Measurements from ENCODE around the gene GALNT10. TPM values are rescaled to one million over a fixed set of nuclear protein-coding genes. Genes with fewer than 3 reads are reported as not detected.

GALNT10 gene
- total RNA-seq, 4 donors from 2014 or later, result 5.7 to 25.2 (median 9.7) TPM

GRCh38 chr5:154217462-154217861 lies 26.9 kb downstream of the GALNT10 start:
- WGBS, 2 donors, result 90 to 94% methylated on average over 4 of the region's 4 CpGs
- TF ChIP-seq POLR2A (IDR thresholded peaks at IDR 0.05) (no peak), CTCF (IDR thresholded peaks at IDR 0.05) (no peak)
- intact Hi-C loops (cut with DNase I; ENCODE audit: low total_unique reads), result no loop called here
- no peak for DNase-seq (ENCODE audit: low spot score in 2 of 2)
- H3K4me3 ChIP-seq (ENCODE audit: low read depth, poor library complexity, severe bottlenecking), result no peak overlapping the region

GRCh38 chr5:154218786-154219185 lies 28.3 kb downstream of the GALNT10 start:
- 96 to 99% methylated on average over 8 of the region's 8 CpGs for WGBS, 2 donors
- H3K4me3 ChIP-seq (ENCODE audit: low read depth, poor library complexity, severe bottlenecking), result no peak overlapping the region
- no peak for TF ChIP-seq CTCF (IDR thresholded peaks at IDR 0.05)
- no peak for TF ChIP-seq POLR2A (IDR thresholded peaks at IDR 0.05)
- DNase-seq (ENCODE audit: low spot score in 2 of 2), result no peak
- intact Hi-C loops (cut with DNase I; ENCODE audit: low total_unique reads), result no loop called here

- no peak for TF ChIP-seq CTCF (IDR thresholded peaks at IDR 0.05)
- no peak for TF ChIP-seq POLR2A (IDR thresholded peaks at IDR 0.05)
- DNase-seq (ENCODE audit: low spot score in 2 of 2), result no peak
- intact Hi-C loops (cut with DNase I; ENCODE audit: low total_unique reads), result no loop called here
- no peak overlapping the region for H3K4me3 ChIP-seq (ENCODE audit: low read depth, poor library complexity, severe bottlenecking)
These were observed 30.1 kb downstream of the GALNT10 start for GRCh38 chr5:154220625-154221024.

- intact Hi-C loops (cut with DNase I; ENCODE audit: low total_unique reads), result no loop called here
- no peak overlapping the region for H3K4me3 ChIP-seq (ENCODE audit: low read depth, poor library complexity, severe bottlenecking)
- WGBS, 2 donors, result 66 to 74% methylated on average over 8 of the region's 8 CpGs
- no peak for DNase-seq (ENCODE audit: low spot score in 2 of 2)
- TF ChIP-seq POLR2A (IDR thresholded peaks at IDR 0.05), result no peak
These were observed 30.9 kb downstream of the GALNT10 start for GRCh38 chr5:154221371-154221896.

- intact Hi-C loops (cut with DNase I; ENCODE audit: low total_unique reads), result no loop called here
- no peak overlapping the region for H3K4me3 ChIP-seq (ENCODE audit: low read depth, poor library complexity, severe bottlenecking)
- TF ChIP-seq POLR2A (IDR thresholded peaks at IDR 0.05), result no peak
- no peak for TF ChIP-seq CTCF (IDR thresholded peaks at IDR 0.05)
- 94 to 95% methylated on average over 2 of the region's 2 CpGs for WGBS, 2 donors
- DNase-seq (ENCODE audit: low spot score in 2 of 2), result no peak
These were observed 31.9 kb downstream of the GALNT10 start for GRCh38 chr5:154222414-154222813.

GRCh38 chr5:154223320-154223719 lies 32.8 kb downstream of the GALNT10 start:
- no peak for DNase-seq (ENCODE audit: low spot score in 2 of 2)
- intact Hi-C loops (cut with DNase I; ENCODE audit: low total_unique reads), result no loop called here
- H3K4me3 ChIP-seq (ENCODE audit: low read depth, poor library complexity, severe bottlenecking), result no peak overlapping the region
- TF ChIP-seq CTCF (IDR thresholded peaks at IDR 0.05), result no peak
- no peak for TF ChIP-seq POLR2A (IDR thresholded peaks at IDR 0.05)
- 78 to 81% methylated on average over 3 of the region's 3 CpGs for WGBS, 2 donors

Measured in lower leg skin (tissue), 4 donors.